GM19324 (cell line): ENCODE results near the gene GNL2.

ENCODE experiments used
- ATAC-seq: cut with Tn5 transposase; IDR thresholded peaks from one replicate; pipeline ENCODE4 v1.9.1; 2021; ENCODE audit warnings: mild to moderate bottlenecking, moderate library complexity; ENCODE audit not compliant: unreplicated experiment, low FRiP score

The GNL2 gene

DNA sequence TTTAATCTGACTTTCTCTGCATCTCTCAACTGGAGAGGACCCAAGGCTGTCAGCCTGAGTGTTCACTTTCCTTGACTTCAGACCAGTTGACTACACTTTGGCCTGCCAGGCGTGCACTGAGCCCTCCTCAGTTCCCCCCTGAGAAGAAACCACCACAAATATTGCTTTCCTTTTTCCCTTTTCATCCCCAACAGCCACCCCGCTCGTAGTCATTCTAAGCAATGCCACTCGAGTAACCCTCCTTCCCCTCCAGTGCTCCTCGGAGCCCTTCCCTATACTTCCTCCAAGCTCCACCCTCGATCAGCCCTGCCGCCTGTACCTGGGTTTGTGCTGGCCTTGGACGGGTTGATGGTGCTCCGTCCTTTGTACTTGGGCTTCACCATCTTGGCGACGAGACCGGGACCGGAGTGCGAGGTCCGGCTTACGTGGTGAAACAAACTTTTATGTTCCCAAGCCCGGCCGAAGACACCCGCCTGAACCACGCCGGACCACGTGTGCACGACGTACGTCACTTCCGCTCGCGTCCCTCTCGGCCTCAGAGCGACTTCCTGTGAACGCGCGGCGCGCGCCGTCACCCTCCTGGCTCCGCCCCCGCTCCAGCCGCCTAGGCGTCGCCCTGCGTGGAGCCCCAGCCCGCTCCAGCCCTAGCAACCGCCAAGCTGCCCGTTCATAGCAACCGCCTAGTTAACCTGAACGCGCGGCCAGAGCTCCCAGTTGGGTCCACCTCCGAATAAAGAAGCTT lies at the start of gene GNL2:
Gene GNL2, minus strand, starts transcription at position 498 of the 742 bp plus-strand sequence. Its CDS starts 115 bp downstream, at position 383.
- peak; percentile 96 for ATAC-seq

- ATAC-seq: no peak
These were observed 45.3 kb upstream of the GNL2 start for GRCh38 chr1:37641059-37641458.

- no peak for ATAC-seq
These were observed 40.7 kb upstream of the GNL2 start for GRCh38 chr1:37636435-37636834.

DNA sequence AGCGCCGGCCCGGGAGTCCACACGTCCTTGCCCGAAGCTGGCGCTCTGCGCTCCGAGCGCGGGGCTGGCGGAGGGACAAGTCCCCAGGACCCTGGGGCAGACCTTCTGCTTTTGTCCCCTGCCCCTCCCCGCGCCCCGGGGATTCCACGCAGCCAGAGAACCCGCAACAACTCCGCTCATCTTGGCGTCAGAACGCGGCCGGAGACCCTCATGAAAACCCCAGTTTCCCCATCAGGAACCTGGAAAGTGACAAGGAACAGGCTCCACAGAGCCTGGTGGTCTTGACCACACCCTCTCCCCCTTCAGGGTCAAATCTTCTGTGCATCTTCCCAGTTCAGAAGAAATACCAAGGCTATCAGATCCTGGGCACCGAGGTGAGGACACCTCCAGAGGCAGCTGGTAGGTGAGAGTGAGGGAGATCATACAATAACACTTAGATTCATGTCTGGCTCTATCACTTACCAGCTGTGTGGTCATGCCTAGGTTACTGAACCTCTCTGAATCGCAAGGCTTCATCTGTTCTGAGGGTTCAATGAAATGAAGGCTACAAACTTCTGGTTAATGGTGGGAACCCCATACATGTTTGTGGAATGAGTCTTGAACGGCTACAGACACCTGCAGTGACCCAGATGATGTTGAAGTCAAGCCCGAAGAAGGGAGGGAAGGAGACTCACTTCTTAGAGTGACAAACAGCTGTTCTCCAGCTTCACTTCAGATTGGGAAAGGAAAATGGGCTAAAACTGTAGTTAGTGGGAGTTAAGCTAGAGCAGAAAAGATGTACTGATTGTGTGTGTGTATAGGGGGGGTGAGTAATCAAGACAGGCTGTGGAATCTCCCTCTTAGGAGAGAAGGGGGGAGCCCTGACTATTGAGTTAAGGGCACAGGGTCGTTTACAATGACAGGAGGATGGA lies 39.5 kb upstream of the GNL2 start:
- no peak for ATAC-seq

GRCh38 chr1:37634244-37634991 lies 38.7 kb upstream of the GNL2 start, which contains the start of gene RSPO1:
Gene RSPO1 (minus strand): TSS chr1:37634892. CDS start chr1:37629661, 5,231 bp downstream.
- ATAC-seq: no peak

DNA sequence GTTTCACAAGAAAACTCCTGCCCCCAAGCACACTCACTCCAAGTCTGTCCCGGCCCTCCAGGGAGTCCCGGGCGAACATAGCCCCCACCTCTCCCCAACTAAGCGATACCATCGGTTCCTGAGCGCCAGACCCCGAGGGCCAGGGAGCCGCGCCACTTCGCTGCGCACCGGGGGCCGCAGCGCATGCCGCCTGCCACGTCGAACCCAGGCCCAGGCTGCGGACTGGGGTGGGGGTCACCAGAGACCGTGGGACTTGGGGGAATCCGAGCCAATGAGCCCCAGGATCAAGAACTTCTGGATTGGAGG lies 38.2 kb upstream of the GNL2 start:
- ATAC-seq: no peak

- no peak for ATAC-seq
These were observed 37.6 kb upstream of the GNL2 start for GRCh38 chr1:37633040-37633937.

GRCh38 chr1:37631036-37631435 lies 35.3 kb upstream of the GNL2 start:
- no peak for ATAC-seq

DNA sequence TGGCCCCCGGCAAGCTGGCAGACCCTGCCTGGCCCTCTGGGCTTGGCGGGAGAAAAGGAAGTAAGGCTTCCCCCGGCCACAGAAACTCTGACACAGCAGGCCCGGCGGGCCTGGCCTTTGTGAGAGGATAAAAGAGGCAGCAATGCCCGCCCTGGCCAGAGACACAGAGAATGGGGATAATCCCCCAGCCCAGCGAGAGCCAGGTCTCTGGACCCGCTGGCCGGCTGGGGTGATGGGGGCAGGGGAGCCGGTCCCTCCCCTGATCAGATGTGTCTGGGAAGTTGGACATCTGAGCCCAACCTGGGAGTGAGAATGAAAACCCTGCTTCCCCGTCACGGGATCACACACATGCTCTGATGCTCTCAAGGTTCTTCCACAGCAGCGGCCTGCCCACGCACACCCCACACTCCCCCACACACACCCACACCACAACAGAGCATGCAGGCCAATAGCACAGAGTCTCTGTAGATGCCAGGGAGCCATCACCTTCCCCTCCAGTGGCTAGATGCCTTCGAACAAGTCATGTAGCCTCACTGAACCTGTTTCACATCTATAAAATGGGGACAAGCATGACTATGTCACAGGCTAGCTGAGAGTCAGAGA lies 34.8 kb upstream of the GNL2 start:
- no peak for ATAC-seq

DNA sequence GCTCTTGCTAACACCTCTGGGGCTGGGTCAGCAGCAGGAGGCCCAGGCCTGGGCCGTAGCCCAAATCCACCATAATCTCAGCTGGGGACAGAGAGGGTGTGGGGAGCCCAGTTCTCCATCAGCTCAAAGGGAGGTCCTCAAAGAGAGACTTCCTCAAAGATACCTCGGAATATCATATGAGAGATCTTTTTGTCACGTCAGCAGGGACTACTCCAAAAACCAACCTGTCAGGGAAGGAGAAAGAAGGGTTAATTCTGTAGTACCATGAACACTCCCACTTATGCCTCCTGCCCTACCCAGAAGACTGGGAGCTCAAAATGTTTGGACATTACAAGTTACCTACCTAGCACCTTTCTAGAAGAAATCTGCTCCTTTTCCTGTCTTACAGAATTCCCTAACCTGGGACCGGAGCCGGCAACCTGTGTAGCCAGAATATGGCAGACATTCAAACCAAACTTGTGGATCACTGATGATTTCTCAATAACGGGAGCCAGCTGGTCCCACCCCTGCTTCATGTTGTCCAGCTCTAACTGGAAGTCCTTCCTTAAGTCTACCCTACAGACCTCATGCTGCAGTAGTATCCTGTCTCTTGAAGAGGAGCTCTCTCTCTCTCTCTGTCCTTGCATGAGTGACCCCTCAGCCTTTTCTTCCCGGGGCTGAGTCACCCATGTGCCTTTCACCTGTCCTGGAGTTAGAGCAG lies 34.1 kb upstream of the GNL2 start:
- ATAC-seq: no peak

DNA sequence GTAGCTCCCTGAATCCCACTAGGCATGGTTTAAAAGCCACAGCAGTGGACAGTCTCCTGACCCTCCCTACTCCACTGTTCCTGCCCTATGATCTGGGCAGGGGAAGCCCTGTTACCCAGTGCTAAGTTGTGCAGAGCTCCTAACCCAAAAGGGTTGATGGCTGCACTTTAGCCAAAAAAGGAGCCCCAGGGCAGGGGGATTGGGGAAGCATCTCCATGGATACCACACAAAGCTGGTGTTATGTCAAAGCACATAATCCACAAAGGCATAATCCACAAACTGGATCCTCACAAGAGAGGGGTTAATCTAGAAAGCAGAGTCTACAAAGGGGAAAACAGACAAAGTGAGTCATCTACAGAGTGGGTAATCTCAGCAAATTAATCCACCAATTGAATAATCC lies 33.3 kb upstream of the GNL2 start:
- ATAC-seq: no peak

DNA sequence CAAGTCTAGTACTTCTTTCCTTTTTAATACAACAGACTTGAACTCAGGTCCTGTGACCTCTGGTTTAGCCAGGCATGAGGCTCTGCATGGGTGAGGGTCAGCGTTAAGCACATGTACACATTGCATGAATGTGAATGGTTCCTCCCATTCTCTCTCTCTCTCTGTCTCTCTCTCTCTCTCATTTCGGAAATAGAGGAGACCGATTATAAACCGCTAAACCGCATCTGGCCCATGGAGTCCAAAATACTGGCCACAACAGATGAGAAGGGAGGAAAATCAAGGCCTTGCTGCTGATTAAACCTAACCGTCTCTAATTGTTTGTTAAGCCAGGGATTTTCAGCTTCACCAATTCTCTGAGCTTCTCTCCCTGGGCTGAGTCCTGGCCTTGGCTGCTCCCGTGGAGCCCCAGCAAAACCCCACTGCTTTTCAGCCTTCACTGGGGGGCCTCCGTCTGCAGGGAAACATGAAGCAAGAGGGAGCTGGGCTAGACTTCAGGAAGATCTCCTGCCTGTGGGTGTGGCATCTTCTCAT lies 32.4 kb upstream of the GNL2 start:
- ATAC-seq: no peak

DNA sequence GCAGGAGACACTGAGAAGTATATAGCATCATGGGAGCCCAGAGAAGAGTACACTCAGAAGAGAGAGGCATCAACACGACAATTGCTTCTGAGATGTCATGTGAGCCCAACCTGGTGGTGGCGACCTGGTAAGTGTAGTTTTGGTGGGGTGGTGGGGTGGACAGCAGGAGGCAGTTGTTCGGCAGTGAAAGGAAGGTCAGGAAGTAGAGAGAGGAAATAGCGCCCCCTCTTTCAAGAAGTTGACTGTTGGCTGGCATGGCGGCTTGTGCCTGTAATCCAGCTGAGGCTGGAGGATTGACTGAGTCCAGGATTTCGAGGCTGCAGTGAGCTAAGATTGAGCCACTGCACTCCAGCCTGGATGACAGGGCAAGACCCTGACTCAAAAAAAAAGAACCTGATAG lies 26.4 kb upstream of the GNL2 start:
- ATAC-seq: no peak

GRCh38 chr1:37621326-37621870 lies 25.7 kb upstream of the GNL2 start:
- no peak for ATAC-seq

GRCh38 chr1:37620707-37621106 lies 25.0 kb upstream of the GNL2 start:
- ATAC-seq: no peak

DNA sequence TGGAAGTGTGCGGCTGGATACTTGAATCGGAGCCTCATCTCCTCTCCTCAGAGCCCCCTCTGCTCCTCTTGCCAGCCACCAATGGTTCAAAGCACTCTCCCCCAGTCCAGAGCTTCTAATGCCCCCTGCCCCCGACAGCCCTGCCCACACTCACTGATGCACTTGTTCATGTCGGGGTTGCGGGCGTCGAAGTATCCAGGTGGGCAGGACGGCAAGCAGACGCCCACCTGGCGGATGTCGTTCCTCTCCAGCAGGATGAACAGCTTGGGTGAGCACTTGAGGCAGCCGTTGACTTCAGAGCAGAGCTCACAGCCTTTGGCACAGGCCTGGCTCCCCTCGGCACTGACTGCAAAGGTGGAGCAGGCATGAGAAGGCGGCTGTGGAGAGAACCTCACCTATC lies 20.6 kb upstream of the GNL2 start:
- no peak for ATAC-seq

DNA sequence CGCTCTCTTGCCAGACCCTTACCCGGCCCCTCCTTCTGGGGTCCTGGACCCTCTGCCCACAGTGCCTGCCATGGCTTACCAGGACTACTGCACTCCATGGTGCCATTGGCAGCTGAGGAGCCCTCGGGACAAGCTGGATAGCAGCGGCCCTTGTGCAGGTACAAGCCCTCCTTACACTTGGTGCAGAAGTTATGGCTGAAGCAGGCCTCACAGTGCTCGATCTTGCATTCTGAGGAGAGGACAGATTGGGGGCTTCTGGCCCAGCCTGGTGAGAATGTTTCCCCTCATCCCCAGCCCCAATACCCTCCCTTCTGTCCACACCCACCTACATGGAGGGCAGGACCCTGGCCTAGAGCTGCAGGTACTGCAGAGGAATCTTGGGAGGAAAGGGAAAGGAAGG lies 18.4 kb upstream of the GNL2 start:
- no peak for ATAC-seq

GRCh38 chr1:37612186-37612585 lies 16.4 kb upstream of the GNL2 start:
- ATAC-seq: no peak

DNA sequence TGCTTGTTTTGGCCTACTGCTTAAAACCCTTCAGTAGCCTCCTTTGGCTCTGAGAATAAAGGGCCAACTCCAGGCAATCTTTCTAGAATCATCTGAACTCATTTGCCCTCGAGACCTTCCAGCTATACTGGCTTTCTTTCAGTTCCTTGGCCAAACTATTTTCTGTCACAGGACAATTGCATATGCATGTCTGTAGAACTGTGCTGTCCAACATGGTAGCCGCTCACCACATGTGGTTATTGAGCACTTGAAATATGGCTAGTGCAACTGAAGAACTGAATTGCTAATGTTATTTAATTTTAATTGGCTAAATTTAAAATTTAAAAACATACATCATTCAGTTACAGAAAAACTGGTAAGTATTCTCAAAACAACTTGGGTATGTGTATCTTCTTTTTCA lies 14.3 kb upstream of the GNL2 start:
- ATAC-seq: no peak
